SK-N-SH (cell line): ENCODE results near the gene CALR3.

ENCODE experiments used
- CHD2 ChIP-seq: fragments of 150-350 bp; IDR thresholded peaks from 2 replicates; pipeline ENCODE4 v1.6.1; 2018; ENCODE audit warnings: low read length; ENCODE audit not compliant: partially characterized antibody
- CTCF ChIP-seq: fragments of 200-600 bp; sonication (generic); IDR thresholded peaks from 2 replicates; pipeline ENCODE4 v1.6.1; 2017; ENCODE audit warnings: antibody characterized with exemption, mild to moderate bottlenecking, moderate library complexity
- EP300 ChIP-seq, 2 experiments: IDR thresholded peaks; 2 replicates each; pipeline versions ENCODE4 v1.4.0 to v1.6.1; 2012; ENCODE audit warnings: borderline replicate concordance in 1 of 2, low read depth in 1 of 2, low read length in 1 of 2
- IRF3 ChIP-seq: fragments of 150-350 bp; IDR thresholded peaks from 2 replicates; pipeline ENCODE4 v1.6.1; 2016; ENCODE audit warnings: mild to moderate bottlenecking, low read depth, low read length
- MAX ChIP-seq: IDR thresholded peaks from 2 replicates; pipeline ENCODE4 v1.4.0; 2012; ENCODE audit warnings: low read depth
- NFIC ChIP-seq: IDR thresholded peaks from 2 replicates; pipeline ENCODE4 v1.4.0; 2012; ENCODE audit warnings: borderline replicate concordance
- POLR2AphosphoS5 ChIP-seq: IDR thresholded peaks from 2 replicates; pipeline ENCODE4 v1.6.1; 2012; ENCODE audit warnings: low read depth, low read length
- RAD21 ChIP-seq: IDR thresholded peaks from 2 replicates; pipeline ENCODE4 v1.6.1; 2012; ENCODE audit warnings: mild to moderate bottlenecking, low read length
- RFX5 ChIP-seq: IDR thresholded peaks from 2 replicates; pipeline ENCODE4 v1.6.1; 2012; ENCODE audit warnings: mild to moderate bottlenecking, improper control_type of control experiment, low read length
- RXRA ChIP-seq: IDR thresholded peaks from 2 replicates; pipeline ENCODE4 v1.4.0; 2012; ENCODE audit warnings: low read depth, mild to moderate bottlenecking, borderline replicate concordance
- SIN3A ChIP-seq: IDR thresholded peaks from 2 replicates; pipeline ENCODE4 v1.6.1; 2012; ENCODE audit warnings: low read depth, mild to moderate bottlenecking, low read length, moderate library complexity, borderline replicate concordance
- TCF12 ChIP-seq: IDR thresholded peaks from 2 replicates; pipeline ENCODE4 v1.4.0; 2012
- USF1 ChIP-seq: IDR thresholded peaks from 2 replicates; pipeline ENCODE4 v1.4.0; 2012; ENCODE audit warnings: low read depth, borderline replicate concordance
- ZBTB33 ChIP-seq: IDR thresholded peaks from 2 replicates; pipeline ENCODE4 v1.4.0; 2012; ENCODE audit warnings: low read depth, borderline replicate concordance

- no peak for TF ChIP-seq TCF12
- no peak for TF ChIP-seq CTCF
- TF ChIP-seq NFIC: no peak
- no peak for TF ChIP-seq RFX5
- TF ChIP-seq EP300 (IDR thresholded peaks at IDR 0.05; ENCODE audit: borderline replicate concordance in 1 of 2, low read depth in 1 of 2, low read length in 1 of 2): no peak
- no peak for TF ChIP-seq IRF3
- no peak for TF ChIP-seq CHD2
- no peak for TF ChIP-seq RXRA
- no peak for TF ChIP-seq USF1
- no peak for TF ChIP-seq POLR2AphosphoS5
- no peak for TF ChIP-seq ZBTB33
- TF ChIP-seq MAX: no peak
- TF ChIP-seq RAD21: no peak
- TF ChIP-seq SIN3A: no peak
Observed at GRCh38 chr19:16542910-16543472, 47.0 kb upstream of the CALR3 start.
